NCI-H748 (cell line): ENCODE results near the gene C14orf119.
"Not testable (repeated sequence)": the region's sequence is repeated elsewhere in the genome, so short reads cannot be mapped to it uniquely, and the experiment has no call there.

Experiments
- DNase-seq: peaks from one replicate; lab custom pipeline; 2025; ENCODE audit not compliant: unreplicated experiment; lab: John Stamatoyannopoulos, UW

C14orf119 gene

DNA sequence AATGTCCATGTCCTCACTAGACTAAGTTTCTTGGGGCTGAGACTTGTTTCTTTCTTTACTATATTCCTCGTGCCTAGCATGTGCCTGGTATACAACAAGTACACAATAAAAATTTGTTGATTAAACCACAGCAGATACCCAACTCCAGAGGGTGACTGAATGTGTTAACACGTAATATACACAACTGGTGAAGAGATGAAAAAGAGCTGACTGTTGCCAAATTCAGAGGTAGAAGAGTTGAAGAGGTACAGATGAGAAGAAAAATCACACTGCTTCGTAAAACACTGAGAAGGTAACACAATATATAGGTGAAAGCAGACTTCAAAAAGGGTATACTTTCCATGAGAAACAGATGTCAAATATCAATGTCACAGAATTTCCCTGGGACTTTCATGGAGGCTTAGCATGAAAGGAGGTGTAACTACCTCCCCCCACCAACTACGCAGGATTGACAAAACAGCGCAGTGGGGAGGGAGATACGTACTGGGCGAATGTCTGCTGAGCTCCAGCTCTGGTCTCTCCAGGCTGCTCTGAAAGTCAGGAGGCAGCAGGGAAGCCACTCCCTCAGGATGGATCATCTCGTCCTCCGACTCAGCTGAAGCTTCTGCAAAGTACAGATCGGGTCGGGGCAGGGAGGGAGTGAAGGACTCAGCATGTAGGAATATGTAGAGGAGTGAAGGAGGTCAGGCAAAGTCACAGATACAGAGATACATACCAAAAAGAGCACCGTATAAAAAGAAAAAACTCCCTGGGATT, 5.6 kb upstream of the C14orf119 start:
- no peak for DNase-seq

DNA sequence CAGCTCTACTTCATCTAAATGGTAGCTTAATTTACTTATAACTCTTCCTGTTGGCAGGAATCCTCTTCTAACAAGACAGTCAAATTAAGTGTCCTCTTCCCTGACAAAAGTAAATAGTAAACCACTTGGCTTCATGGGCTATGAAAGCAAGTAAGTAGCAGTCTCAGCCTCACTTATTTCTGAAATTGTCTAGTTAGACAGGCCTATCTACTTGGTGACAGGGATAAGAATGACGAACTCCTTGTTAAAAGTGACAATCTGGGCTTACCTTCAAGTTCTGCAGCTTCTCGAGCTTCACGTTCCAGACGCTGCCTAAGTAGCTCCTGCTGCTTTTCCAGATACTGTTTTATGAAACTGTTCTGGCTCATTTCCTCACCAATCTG, 5.1 kb upstream of the C14orf119 start:
- no peak for DNase-seq

DNA sequence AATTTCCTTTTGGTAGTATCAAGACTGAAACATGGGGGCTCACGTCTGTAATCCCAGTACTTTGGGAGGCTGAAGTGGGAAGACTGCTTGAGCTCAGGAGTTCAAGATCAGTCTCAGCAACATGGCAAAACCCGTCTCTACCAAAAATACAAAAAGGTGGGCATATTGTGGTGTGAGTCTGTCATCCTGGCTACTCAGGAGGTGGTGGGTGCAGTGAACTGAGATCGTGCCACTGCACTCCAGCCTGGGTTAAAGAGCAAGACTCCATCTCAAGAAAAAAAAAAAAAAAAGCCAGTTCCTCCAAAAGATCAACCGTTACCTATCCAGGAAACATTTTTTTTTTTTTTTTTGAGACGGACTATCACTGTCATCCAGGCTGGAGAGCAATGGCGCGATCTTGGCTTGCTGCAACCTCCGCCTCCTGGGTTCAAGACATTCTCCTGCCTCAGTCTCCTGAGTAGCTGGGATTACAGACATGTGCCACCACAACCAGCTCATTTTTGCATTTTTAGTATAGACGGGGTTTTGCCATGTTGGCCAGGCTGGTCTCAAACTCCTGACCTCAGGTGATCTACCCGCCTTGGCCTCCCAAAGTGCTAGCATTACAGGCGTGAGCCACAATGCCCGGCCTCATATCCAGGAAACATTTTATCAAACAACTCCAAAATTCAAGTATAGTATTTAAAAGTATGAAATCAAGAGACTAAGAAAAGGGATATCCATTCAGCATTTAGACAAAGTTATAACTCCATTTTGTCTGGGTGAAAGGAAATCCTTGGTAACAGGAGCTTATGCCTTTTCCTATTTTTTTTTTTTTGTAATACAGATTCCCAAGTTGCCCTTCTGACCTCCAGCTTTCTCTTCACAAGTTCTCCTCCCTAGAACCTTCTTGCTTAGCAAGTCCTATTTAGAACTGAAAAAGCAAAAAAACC, 3.7 kb upstream of the C14orf119 start:
- no peak for DNase-seq

DNA sequence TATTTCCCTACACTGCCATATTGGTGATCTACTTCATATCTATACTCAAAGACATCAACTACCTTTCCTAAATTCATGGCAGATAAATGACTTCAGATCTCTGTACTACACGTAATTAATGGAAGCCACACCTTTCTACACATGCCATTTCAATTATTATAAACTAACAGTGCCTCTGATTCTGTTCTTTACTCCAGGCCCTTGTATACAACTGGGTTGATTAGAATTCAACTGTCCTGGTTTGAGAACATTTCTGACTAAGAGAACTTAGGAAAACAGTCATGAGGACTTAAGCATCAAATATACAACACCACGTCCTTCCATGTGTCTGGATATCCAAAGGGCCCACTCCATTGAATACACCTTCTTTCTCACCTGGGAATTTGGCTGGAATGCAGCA, 2.2 kb upstream of the C14orf119 start:
- DNase-seq: no peak

DNA sequence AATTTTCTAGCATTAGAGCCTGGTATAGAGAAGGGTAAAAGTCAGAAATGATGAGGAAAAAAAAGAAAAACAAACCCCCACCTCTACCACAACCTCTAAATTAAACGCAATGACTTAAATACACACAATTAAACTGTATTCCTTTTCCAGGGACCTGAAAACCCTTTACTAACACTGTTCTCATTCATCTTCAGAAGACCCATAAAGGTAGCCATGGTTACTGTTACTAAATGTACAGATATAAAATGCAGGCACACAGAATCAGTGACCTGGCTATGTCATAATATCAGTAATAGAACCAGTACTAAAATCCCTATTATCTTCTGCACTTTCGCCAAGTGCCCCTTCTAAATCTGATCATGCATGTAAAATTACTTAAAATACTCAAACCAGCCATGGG, 1.8 kb upstream of the C14orf119 start:
- DNase-seq: no peak

DNA sequence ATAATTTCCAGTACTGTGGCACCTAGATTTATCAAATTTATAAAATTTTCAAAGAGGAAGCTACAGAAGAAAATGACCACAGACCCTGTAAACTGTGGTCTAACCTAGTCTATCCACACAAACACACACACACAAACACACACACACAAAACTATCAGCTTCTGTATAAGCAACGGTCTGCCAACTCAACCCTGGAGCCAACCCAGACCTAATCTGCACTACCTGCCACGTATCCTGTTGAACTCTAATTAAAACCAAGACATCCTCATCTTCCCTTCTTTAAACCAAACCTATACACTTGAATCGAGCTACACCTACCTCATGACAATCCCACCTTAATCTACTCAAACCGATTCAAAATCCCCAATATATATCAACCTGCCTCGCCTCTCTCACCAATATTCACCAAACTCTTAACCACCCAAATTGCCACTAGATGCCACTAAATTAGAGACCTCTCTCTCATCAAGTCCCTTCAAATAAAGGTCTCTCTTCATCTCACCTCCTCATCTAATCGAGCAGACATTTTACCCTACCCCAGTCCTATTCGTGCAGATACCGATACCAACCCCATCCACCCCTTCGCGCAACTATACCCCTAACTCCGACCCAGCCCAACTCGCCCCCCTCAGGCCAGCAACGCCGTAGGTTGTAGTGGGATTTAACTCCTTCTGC, 1.2 kb upstream of the C14orf119 start:
- no peak for DNase-seq

DNA sequence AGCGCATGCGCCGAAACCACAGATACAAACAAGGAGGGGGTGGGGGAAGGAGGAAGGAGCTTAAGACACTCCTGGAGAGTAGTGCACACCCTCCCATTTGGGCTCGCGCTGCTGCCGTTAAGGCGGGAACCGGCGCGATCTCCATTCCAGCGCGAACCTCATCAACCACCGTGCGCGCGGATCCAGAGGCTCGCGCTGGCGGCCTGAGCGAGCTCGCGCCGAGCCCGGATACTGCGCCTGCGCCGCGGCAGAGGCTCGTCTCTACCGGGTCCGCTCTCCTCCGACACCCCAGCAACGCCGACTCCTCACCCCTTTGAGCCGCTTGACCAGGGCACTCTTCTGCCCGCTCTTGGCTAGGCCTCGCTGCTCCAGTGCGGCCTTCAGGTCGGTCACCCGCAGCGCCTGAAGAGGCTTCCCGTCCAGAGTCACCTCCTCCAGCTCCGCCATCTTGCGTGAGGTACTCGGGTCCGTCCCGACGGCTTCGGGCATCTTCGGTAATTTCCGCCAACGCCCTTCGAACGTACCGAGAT, 574 bp upstream of the C14orf119 start, which contains the start of gene ACIN1:
TSS of gene ACIN1 (minus strand) at position 471 of the 530 bp plus-strand sequence. CDS start at position 447, 24 bp downstream.
- DNase-seq: no peak

DNA sequence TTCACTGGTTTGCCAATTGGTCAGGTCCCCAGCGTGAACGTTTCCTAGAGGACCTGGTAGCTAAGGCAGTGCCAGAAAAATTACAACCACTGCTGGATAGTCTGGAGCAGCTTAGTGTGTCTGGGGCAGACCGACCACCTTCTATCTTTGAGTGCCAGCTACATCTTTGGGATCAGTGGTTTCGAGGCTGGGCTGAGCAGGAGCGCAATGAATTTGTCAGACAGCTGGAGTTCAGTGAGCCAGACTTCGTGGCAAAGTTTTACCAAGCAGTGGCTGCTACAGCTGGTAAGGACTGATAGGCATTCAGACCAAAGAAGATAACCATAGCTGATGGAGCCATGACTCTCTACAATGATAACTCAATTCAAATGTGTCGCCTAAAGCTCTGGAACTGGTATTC, 2.5 kb downstream of the C14orf119 start:
- no peak for DNase-seq

DNA sequence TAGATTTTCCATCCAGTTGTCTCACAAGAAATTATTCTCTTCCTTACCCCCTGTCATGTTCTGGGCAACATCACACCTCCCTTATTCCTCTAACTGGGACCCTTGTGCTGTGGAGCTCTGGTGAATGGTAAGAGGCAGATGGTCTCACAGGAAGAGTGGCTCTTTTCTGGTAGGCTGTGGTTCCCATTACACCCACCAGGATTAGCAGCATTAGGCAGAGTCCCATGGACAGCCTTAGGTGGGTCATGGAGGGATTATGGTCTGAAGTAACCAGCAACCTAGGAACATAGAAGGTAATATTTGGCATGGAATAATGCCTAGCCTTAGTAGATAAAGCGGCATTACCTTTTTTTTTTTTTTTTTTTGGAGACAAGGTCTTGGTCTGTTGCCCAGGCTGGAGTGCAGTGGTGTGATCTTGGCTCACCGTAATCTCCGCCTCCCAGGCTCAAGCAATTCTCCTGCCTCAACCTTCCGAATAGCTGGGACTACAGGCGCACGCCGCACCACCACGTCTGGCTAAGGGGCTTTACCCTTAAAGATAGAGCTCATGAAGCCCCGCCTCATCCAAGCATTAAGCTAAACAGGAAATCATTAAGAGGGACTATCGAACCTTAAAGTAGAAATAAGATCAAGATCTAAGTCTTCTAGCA, 4.0 kb downstream of the C14orf119 start:
- DNase-seq: no peak

DNA sequence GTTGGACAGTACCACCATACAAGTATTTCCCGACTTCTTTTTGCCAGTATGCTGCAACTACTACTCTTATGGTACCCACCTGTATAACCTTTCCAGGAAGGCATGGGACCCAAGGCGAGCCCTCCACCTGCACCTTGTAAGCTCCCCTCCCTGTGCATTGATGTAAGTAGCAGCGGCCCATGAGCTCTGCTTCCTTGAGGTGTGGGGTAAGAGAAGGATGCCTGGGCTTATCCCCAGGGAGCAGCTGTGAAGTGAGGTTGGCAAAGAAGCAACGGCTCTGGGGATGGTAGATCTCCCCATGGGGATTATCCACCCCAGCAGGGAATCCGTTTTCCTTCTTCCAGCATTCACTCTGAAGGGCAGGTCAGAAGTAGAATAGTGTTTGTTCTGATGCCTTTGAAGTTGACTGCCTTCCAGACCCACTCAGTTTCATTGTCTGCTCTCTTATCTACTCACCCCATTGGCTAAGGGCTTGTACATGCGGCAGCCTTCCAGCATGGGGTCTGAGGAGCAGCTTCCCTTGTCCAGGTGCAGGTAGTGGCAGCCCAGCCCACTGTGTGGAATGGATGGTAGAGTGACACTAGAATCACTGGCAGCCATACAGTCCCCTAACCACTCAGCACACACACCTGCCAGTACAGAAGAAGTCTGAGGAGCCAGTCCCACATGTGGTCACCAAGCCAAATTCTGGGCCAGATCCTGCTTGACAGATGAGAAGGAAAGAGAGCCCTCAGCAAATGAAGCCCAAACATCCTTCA, 6.1 kb downstream of the C14orf119 start:
- no peak for DNase-seq

DNA sequence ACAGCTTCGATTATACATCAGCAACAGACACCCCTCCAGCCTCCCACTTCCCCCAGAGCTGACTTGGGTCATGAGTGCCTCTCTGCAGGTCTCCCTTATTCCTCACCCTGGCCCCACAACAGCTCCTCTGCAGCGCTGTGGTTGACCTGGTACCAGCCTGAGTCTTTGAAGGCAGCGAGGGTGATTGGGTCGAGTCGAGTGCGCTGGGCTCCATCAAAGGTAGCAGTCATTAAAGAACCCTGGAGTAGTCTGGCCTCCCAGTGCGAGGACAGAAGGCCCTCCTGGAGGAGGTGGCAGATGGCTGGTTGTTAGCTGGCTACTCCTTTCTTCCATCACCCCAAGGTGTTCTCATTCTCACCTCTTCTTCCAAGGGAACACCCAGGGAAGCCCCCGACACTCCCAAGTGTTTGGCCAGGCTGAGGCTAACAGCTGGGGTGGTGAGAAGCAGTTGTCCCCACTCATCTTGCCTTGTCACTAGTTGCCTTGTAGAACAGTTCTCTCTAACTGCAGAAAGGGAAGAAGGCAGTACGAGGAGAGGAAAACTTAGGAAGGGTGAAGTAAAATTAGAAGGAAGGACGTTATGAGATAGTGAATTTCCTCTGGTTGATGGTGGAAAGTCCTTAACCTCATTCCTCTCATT, 6.8 kb downstream of the C14orf119 start:
- DNase-seq: no peak

DNA sequence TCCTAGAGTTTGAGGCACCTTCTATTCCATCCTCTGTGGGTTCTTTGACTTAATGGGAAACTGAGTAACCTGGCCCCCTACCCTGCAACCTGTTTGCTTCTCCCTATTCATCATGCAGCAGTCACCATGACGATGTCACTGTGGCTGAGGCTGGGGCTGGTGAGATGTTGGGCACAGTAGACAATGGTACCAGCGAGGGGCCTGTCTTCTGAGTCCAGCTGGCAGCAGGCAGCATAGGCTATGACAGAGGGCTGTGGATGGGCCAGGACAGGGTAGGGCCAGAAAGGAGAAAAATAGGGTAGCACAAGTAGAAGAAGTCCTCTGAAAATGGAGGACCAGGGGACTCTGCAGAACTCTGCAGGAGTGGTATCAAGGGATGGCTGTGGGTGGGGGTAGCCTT, 7.5 kb downstream of the C14orf119 start:
- DNase-seq: no peak

DNA sequence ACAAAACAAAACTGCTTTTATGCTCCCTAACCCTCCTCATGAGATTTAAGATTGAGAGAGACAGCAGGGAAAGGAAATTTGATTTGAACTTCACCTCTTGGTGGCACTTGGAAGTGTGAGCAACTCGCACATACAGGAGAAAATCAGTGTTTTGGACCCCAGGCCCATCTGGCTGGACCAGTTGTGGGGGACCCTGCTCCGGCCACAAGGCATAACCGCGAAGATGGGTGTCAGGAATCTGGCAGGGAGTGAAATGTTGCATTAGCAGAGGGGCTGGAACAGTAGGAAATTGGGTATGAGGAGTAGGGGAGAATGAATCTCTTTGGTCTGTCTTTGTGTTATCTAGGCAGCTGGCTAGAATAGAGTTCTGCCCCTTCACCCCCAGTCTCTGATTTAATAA, 8.3 kb downstream of the C14orf119 start:
- DNase-seq: no peak

DNA sequence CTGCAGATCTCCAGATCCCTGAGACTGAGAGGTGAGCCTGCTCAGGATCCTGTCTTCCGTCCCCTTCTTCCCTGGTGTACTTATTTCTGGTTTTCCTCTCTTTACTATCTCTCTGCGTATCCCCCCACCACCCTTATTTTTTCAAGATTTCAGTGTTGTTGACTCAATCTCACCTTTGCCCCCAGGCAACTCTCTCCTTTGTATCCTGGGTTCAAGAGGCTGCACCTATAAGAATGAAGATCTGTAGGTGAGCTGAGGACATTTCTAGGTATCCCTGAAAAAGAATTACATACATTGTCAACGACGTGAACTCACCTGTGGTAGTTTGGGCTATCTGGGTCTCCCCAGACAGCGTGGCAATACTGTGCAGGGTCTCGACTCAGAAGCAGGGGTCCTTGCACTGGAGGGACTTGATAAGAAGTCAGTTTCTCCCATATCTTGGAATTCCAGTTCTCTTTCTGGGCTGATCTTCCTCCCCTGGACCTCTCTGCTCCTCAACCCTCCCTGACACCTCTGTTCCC, 8.8 kb downstream of the C14orf119 start:
- DNase-seq: no peak

DNA sequence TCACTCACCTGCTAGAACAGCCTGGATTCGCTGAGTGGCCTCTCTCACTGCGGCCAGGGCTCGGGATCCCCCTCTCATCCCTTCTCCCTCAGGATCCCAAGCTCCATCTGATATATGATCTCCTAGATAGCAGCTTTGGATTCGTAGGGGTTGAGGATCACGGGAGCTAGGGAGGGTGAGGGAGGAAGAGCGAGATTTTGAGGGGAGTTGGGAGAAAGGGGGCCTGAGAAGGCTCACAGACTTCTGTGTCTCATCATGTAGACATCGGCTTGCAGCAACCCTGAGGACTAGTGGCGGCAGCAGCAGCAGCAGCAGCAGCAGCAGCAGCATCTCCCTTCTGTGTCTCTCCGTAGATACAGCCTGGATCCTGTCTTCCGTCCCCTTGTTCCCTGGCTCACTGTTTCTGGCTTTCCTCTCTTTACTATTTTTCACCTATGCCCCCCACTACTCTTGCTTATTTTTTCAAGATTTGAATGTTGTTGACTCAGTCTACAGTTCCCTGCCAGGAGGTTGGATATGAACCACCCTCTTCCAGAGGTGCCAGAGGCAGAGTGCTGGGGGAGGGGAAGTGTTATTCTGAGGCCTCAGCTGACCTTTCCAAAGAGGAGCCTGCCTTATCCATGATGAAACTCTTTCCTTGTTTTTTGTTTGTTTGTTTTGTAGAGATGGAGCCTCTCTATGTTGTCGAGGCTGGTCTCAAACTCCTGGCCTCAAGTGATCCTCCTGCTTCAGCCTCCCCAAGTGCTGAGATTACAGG, 9.5 kb downstream of the C14orf119 start, which contains the start of gene CIROP:
TSS of gene CIROP (minus strand) at position 399 of the 757 bp plus-strand sequence. CDS start at position 330, 69 bp downstream.
- DNase-seq: no peak

DNA sequence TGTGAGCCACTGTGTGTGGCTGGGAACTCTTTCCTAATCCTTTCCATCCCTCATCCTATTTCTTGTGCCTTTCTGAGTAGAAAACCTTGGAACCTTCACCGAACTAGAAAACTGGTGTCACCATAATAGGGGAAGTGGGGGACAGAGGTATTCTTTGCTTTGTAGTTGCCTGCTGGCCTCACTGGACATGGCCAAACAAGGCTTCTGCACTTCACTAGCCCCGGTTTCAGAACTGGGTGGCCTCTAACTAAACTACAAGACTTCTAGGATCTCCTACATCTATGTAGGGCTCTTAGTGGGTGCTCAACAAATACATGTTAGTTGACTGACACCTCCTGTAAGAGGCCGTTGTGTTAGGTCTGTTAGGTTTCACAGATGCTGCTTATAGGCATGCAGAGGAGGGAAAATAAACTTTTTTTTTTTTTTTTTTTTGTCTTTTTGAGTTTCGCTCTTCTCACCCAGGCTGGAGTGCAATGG, 10.1 kb downstream of the C14orf119 start:
- no peak for DNase-seq

DNA sequence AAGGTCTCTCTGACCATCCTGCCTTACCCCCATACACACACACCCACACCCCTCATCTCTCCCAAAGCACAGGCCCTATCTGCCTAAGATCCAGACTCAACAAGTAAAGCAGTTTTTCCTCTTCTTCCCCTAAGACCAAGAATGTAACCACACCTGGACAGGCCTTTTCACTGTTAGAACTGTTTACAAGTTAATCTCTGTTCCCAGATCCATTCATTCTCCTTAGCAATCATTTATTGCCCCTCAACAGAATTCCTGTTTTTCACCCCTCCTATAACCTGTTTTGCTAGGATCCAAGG, 11.4 kb downstream of the C14orf119 start:
- DNase-seq: no peak

DNA sequence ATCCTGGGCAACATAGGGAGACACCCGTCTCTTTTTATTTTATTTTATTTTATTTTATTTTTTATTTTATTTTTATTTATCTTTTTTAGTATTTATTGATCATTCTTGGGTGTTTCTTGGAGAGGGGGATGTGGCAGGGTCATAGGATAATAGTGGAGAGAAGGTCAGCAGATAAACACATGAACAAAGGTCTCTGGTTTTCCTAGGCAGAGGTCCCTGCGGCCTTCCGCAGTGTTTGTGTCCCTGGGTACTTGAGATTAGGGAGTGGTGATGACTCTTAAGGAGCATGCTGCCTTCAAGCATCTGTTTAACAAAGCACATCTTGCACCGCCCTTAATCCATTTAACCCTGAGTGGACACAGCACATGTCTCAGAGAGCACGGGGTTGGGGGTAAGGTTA, 12.3 kb downstream of the C14orf119 start:
- DNase-seq: not testable (repeated sequence)

DNA sequence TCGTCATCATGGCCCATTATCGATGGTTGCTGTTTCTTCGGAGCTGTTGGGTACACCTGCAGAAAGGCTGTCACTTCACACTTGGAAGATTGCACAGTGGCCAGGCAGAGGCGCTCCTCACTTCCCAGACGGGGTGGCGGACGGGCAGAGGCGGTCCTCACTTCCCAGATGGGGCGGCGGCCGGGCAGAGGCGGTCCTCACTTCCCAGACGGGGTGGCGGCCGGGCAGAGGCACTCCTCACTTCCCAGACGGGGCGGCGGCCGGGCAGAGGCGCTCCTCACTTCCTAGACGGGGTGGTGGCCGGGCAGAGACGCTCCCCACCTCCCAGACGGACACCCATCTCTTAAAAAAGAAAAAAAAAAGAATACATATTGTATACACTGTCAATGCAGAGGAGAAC, 12.9 kb downstream of the C14orf119 start:
- not testable (repeated sequence) for DNase-seq
